ENCODE results near the gene RRAGD. TPM values are rescaled to one million over a fixed set of nuclear protein-coding genes. Genes with fewer than 3 reads are reported as not detected.
A peak's percentile ranks its signal among the peaks of the same experiment; 100 is the strongest.

Gene RRAGD
- total RNA-seq, 4 donors from 2014 or later = 18.7 to 31.4 (median 19.9) TPM

- 90% methylated on average over 2 of the region's 2 CpGs for WGBS
- intact Hi-C loops (cut with DNase I) = no loop called here
- H3K36me3 ChIP-seq = no peaks in the 10 kb centered on the region
Observed at GRCh38 chr6:89415185-89415584, 3.1 kb upstream of the RRAGD start.

GRCh38 chr6:89414215-89414614, 2.1 kb upstream of the RRAGD start:
- TF ChIP-seq EP300 (IDR thresholded peaks at IDR 0.05) = no peak
- no peak for TF ChIP-seq POLR2A (IDR thresholded peaks at IDR 0.05; ENCODE audit: low read depth)
- TF ChIP-seq POLR2AphosphoS5 (IDR thresholded peaks at IDR 0.05) = no peak
- TF ChIP-seq CTCF (IDR thresholded peaks at IDR 0.05) = no peak
- no peak for DNase-seq (ENCODE audit: extremely low spot score)
- no peaks in the 10 kb centered on the region for H3K36me3 ChIP-seq
- peaks cover 0 to 4% (median 0%) of the 10 kb centered on the region in 4 donors for H3K27me3 ChIP-seq
- intact Hi-C loops (cut with DNase I) = loop anchor here (5.0 kb wide), 1 partner anchor 47 kb away; no protein-coding TSS in a partner anchor
- peaks cover 18 to 34% (median 23%) of the 10 kb centered on the region in 4 donors for H3K4me1 ChIP-seq
- no peaks in the 10 kb centered on the region for H3K9me3 ChIP-seq
- no peak overlapping the region for H3K4me3 ChIP-seq
- 7% methylated on average over 2 of the region's 2 CpGs for WGBS
- no peak overlapping the region for H3K27ac ChIP-seq (replicated peaks in 1 of 4)

More at GRCh38 chr6:89415185-89415584, 3.1 kb upstream of the RRAGD start:
- Histone ChIP-seq H3K9me3 (no peaks in the 10 kb centered on the region), H3K27me3 (peaks cover 0 to 4% (median 0%) of the 10 kb centered on the region in 4 donors), H3K27ac (replicated peaks in 1 of 4) (no peak overlapping the region), H3K4me3 (no peak overlapping the region), H3K4me1 (peaks cover 12 to 24% (median 22%) of the 10 kb centered on the region in 4 donors)
- TF ChIP-seq POLR2A (IDR thresholded peaks at IDR 0.05; ENCODE audit: low read depth) (no peak), EP300 (IDR thresholded peaks at IDR 0.05) (no peak), POLR2AphosphoS5 (IDR thresholded peaks at IDR 0.05) (no peak), CTCF (IDR thresholded peaks at IDR 0.05) (no peak)
- no peak for DNase-seq (ENCODE audit: extremely low spot score)

GRCh38 chr6:89413006-89413400, 930 bp upstream of the RRAGD start:
- Histone ChIP-seq H3K4me3 (peak overlapping the region; percentile 84 to 97 (median 91)), H3K27ac (replicated peaks in 1 of 4) (peak overlapping the region in 2 of 4 donors; percentile 81 to 86), H3K9me3 (no peaks in the 10 kb centered on the region), H3K27me3 (no peaks in the 10 kb centered on the region), H3K36me3 (no peaks in the 10 kb centered on the region), H3K4me1 (peaks cover 18 to 34% (median 23%) of the 10 kb centered on the region in 4 donors)
- intact Hi-C loops (cut with DNase I) = loop anchor here (5.0 kb wide), 1 partner anchor 46 kb away; no protein-coding TSS in a partner anchor
- WGBS = 44% methylated on average over 9 of the region's 9 CpGs
- TF ChIP-seq CTCF (IDR thresholded peaks at IDR 0.05) (no peak), POLR2AphosphoS5 (IDR thresholded peaks at IDR 0.05) (peak in 1 of 2 donors; percentile 9)
- peak; percentile 80 for DNase-seq (ENCODE audit: extremely low spot score)

- 1% methylated on average over 38 of the region's 93 CpGs for WGBS
- no peaks in the 10 kb centered on the region for H3K36me3 ChIP-seq
- intact Hi-C loops (cut with DNase I) = loop anchor here (5.0 kb wide), 1 partner anchor 44 kb away; no protein-coding TSS in a partner anchor
- H3K27me3 ChIP-seq = no peaks in the 10 kb centered on the region
- peak; percentile 92 for DNase-seq (ENCODE audit: extremely low spot score)
- peak overlapping the region; percentile 76 to 86 (median 80) for H3K27ac ChIP-seq (replicated peaks in 1 of 4)
- H3K4me1 ChIP-seq = peaks cover 19 to 34% (median 23%) of the 10 kb centered on the region in 4 donors
- H3K9me3 ChIP-seq = no peaks in the 10 kb centered on the region
- TF ChIP-seq EP300 (IDR thresholded peaks at IDR 0.05) (no peak), POLR2A (IDR thresholded peaks at IDR 0.05; ENCODE audit: low read depth) (peak; percentile 9)
- peak overlapping the region; percentile 84 to 97 (median 91) for H3K4me3 ChIP-seq
Observed at GRCh38 chr6:89411145-89412070, 665 bp downstream of the RRAGD start.

- Histone ChIP-seq H3K9me3 (no peaks in the 10 kb centered on the region), H3K27ac (replicated peaks in 1 of 4) (peak overlapping the region; percentile 76 to 86 (median 80)), H3K4me1 (peaks cover 21 to 34% (median 24%) of the 10 kb centered on the region in 4 donors), H3K36me3 (no peaks in the 10 kb centered on the region), H3K27me3 (no peaks in the 10 kb centered on the region), H3K4me3 (peak overlapping the region; percentile 84 to 97 (median 91))
- intact Hi-C loops (cut with DNase I) = loop anchor here (5.0 kb wide), 1 partner anchor 43 kb away; no protein-coding TSS in a partner anchor
- no peak for DNase-seq (ENCODE audit: extremely low spot score)
- TF ChIP-seq POLR2AphosphoS5 (IDR thresholded peaks at IDR 0.05) (no peak), EP300 (IDR thresholded peaks at IDR 0.05) (no peak), POLR2A (IDR thresholded peaks at IDR 0.05; ENCODE audit: low read depth) (no peak), CTCF (IDR thresholded peaks at IDR 0.05) (no peak)
- 23% methylated on average over 4 of the region's 4 CpGs for WGBS
Observed at GRCh38 chr6:89410788-89411144, 1.3 kb downstream of the RRAGD start.

Measured in esophagus muscularis mucosa (tissue), 4 donors.